ENCODE results near the gene ASCC1.
"Not testable (repeated sequence)": the region's sequence is repeated elsewhere in the genome, so short reads cannot be mapped to it uniquely, and the experiment has no call there.

Gene ASCC1

DNA sequence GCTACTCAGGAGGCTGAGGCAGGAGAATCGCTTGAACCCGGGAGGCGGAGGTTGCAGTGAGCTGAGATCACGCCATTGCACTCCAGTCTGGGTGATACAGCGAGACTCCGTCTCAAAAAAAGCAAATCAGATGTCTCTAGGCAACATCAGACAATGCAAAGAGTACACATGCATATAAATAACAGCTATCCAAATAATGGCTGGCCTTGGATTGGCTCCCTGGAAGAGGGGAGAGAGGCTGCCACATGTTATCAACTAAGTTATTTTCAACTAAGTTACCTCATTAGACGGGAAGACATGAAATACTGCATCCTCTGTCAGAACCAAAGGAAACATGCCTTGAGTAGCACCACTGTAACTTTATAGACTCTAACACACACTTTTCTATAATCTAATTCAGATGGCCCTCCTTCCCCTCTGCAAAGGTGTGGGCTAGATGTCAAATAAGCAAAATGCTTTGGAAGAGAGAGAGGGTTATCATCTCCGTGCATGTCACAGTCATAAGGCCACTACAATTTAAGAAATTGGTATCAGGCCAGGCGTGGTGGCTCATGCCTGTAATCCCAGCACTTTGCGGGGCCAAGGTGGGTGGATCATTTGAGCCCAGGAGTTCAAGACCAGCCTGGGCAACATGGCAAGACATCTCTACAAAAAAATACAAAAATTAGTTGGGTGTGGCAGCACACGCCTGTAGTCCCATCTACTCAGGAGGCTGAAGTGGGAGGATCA lies 105.2 kb downstream of the ASCC1 start:
- DNase-seq (ENCODE audit: insufficient read length, low spot score) (no peak), FAIRE-seq (no peak)
- TF ChIP-seq, protein P1, sequence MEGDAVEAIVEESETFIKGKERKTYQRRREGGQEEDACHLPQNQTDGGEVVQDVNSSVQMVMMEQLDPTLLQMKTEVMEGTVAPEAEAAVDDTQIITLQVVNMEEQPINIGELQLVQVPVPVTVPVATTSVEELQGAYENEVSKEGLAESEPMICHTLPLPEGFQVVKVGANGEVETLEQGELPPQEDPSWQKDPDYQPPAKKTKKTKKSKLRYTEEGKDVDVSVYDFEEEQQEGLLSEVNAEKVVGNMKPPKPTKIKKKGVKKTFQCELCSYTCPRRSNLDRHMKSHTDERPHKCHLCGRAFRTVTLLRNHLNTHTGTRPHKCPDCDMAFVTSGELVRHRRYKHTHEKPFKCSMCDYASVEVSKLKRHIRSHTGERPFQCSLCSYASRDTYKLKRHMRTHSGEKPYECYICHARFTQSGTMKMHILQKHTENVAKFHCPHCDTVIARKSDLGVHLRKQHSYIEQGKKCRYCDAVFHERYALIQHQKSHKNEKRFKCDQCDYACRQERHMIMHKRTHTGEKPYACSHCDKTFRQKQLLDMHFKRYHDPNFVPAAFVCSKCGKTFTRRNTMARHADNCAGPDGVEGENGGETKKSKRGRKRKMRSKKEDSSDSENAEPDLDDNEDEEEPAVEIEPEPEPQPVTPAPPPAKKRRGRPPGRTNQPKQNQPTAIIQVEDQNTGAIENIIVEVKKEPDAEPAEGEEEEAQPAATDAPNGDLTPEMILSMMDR (IDR thresholded peaks at IDR 0.05; ENCODE audit: insufficient read depth, missing control alignments), result no peak

DNA sequence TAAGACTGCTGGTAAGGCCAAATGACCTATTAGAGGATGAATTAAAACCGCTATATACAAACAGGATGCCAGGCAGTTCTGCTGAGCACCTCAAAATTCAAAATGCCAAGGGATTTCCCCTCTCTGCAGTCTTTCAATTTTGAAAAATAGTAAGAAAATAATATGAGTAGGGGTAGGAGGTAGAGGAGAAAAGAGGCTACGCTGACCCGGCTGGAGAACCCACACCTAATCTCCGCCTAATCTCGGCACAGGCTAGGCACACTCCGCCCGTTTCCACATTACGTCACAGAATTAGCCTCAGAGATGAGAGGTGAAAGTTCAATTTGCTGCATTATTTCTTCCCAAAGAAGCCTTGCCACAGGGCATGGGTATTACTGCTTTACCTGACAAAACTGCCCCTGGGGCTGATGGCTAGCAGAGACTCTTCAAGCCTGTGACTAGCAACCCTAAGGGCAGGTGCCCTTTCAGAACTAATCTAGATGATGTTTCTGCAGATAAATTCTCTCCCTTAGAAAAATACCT lies 106.4 kb downstream of the ASCC1 start:
- DNase-seq (ENCODE audit: insufficient read length, low spot score) (no peak), FAIRE-seq (no peak)
- TF ChIP-seq, protein P1 (IDR thresholded peaks at IDR 0.05; ENCODE audit: insufficient read depth, missing control alignments), result no peak

DNA sequence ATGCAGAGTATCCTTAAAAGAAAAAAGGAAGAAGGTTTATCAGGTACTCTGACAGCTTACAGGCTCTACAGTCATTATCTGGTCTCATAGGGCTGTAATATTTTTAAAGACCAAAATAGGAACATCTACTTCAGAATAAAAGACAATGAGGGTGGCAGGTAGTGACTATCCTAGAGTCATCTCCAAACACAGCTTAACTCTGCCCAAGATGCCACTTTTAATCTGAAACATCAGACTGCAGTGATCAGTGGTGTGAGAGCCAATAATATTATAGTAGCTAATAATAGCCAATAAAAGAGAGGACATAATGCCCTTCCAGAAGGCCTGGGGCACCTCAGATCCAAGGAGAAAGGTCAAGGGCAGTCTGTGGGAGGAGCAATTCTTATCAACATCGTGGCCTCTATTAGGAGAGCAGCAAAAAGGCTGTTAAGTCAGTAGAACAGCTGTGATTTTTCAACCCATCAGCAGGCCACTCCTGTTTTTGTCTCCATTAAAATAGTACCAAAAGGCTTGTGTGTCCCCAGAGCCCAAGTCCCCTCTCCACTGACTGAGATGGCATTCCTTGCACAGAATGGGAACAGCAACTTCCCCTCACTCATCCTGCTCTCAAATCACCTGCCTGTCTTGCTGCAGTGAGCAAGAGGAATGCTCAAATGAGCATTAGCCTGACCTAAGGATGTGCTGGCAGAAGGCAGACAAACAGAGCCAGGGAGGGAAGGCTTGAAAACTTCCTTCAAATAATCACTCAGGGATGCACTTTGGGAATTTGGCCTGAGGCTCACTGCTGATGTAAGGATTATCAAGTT lies 107.0 kb downstream of the ASCC1 start:
- FAIRE-seq (no peak), DNase-seq (ENCODE audit: insufficient read length, low spot score) (no peak)
- TF ChIP-seq, protein P1 (IDR thresholded peaks at IDR 0.05; ENCODE audit: insufficient read depth, missing control alignments), result no peak

DNA sequence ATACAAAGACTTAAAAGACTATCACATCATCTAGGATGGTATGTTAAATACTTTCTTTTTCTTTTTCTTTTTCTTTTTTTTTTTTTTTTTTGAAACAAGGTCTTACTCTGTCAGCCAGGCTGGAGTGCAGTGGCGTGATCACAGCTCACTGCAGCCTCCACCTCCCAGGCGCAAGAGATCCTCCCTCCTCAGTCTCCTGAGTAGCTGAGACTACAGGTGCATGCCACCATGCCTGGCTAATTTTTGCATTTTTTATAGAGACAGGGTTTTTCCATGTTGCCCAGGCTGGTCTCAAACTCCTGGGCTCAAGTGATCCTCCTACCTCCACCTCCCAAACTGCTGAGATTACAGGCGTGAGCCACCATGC lies 108.1 kb downstream of the ASCC1 start:
- FAIRE-seq; DNase-seq (ENCODE audit: insufficient read length, low spot score): not testable (repeated sequence)

DNA sequence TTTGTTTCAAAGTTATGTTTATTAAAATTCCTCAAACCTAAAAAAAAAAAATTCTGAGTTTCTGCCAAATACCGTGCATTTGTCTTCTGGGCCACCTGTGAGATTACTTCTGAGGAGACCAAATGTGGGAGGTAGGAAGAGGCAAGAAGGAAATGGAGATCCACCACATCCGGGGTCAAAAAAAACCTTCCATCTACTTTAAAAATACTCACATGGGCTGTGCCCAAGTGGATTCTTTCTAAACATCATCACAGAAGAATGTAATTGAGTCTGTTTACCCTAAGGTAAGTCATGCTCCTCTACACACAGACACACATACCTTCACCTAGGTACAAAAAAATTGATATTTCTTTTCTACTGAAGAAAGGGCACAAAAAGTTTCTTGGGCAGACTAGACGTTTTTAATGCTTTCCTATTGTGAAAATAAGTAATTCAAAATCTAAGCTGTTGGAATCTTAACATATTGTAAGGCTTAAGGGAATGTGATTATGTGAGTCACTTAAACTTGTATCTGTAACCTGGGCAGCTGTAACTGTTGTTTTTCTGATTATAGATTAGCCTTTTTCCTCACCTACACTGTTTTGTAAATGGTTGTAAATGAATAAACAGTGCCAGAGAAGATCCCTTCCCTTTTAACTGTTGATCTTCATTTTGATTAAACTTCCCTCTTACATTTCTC lies 108.6 kb downstream of the ASCC1 start:
- DNase-seq (ENCODE audit: insufficient read length, low spot score), result no peak
- FAIRE-seq, result no peak
- TF ChIP-seq, protein P1 (IDR thresholded peaks at IDR 0.05; ENCODE audit: insufficient read depth, missing control alignments), result no peak

DNA sequence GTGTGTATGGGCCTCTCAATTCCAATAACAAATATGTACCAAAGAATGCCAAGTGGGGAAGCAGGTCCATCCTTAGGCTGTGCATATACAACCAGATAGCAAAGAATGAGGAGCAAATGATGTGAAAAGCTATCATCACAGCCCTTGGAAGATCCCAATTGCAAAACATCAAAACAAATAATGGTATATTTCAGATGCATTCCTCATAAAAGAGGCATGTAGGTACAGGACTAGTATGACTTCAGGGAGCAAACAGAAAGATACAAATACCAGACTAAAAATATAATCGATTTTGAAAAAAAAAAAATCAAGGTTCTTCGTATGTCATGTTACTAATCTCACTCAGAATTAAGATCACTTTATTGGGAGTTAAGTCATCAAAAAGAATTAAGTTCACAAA lies 109.2 kb downstream of the ASCC1 start:
- TF ChIP-seq, protein P1 (IDR thresholded peaks at IDR 0.05; ENCODE audit: insufficient read depth, missing control alignments), result no peak
- DNase-seq (ENCODE audit: insufficient read length, low spot score) (no peak), FAIRE-seq (no peak)

DNA sequence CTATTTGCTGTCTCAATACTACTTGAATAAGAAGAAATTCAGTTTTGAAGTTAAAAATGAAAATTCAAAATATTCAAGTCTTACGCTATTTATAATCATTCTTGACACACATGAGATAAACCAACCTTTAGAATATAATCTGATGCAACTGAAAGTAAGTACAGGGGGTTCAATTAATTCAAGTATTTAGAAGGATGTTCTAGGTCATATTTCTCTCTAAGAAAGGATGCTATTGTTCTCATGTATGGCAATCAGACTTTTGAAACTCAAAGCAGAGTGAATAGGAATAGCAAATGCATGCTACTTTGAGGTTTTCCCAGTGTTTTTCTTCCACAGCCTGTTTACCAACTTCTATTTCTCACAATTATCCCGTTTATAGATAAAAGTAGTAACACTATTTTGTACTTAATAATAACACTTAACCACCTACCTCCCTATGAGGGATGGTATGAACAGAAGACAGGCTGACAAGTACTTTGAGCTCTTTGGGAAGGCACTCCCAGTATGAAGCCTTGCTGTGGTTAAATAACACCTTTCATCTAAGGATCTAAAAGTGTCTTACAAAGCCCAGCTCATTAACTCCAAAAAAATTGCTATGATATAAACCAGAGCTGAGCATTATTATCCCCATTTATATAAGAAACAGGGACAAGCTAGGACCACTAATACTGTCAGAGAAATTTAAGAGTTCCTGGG lies 109.8 kb downstream of the ASCC1 start:
- DNase-seq (ENCODE audit: insufficient read length, low spot score) (no peak), FAIRE-seq (no peak)
- TF ChIP-seq, protein P1 (IDR thresholded peaks at IDR 0.05; ENCODE audit: insufficient read depth, missing control alignments), result no peak
